Upper lobe of right lung (tissue), 1 donor: Measurements from ENCODE around the gene SLC18B1. TPM values are rescaled to one million over a fixed set of nuclear protein-coding genes. Genes with fewer than 3 reads are reported as not detected.

Experiments
- ATAC-seq: fragments of 200-7000 bp; cut with Tn5 transposase; one replicate; pipeline ENCODE4 v1.9.1; 2020; ENCODE audit warnings: mild to moderate bottlenecking, moderate library complexity
- DNase-seq: peaks from one replicate; pipeline ENCODE4 v3.0.0-alpha.2; 2020
- H3K27ac ChIP-seq: fragments of 200-600 bp; one replicate; pipeline ENCODE4 v1.8.0; 2022
- H3K27me3 ChIP-seq: fragments of 200-600 bp; one replicate; pipeline ENCODE4 v1.8.0; 2022; ENCODE audit warnings: mild to moderate bottlenecking
- H3K36me3 ChIP-seq: fragments of 200-600 bp; one replicate; pipeline ENCODE4 v1.8.0; 2022
- H3K4me1 ChIP-seq: fragments of 200-600 bp; one replicate; pipeline ENCODE4 v1.8.0; 2022
- H3K4me3 ChIP-seq: fragments of 200-600 bp; one replicate; pipeline ENCODE4 v1.8.0; 2022; ENCODE audit warnings: mild to moderate bottlenecking
- H3K9me3 ChIP-seq: fragments of 200-600 bp; one replicate; pipeline ENCODE4 v1.8.0; 2022
- CTCF ChIP-seq: fragments of 200-600 bp; IDR thresholded peaks from one replicate; pipeline ENCODE4 v1.8.0; 2022; ENCODE audit warnings: antibody characterized with exemption
- intact Hi-C: fragments of 100-400 bp; cut with DNase I; formaldehyde crosslinking; loops from one replicate; pipeline ENCODE4 v1.11.0; 2022
- total RNA-seq: library from RNA; stranded (reverse); fragmentation: NEBNext Ultra II Directional; extraction: Animal tissue kit (Norgen Biotek cat#: 25700); gene quantifications from one replicate; pipeline ENCODE4 v1.2.1, GENCODE V29; 2021
- donor health status: DM: no; HTN: yes; CAD: no; lungs with severe emphysema.

Gene SLC18B1
- total RNA-seq, 1 donor from 2014 or later = 8.9 TPM

- no peak overlapping the region for H3K4me3 ChIP-seq
- no peaks in the 10 kb centered on the region for H3K4me1 ChIP-seq
- no peaks in the 10 kb centered on the region for H3K9me3 ChIP-seq
- no peaks in the 10 kb centered on the region for H3K27me3 ChIP-seq
- ATAC-seq = no peak
- peak overlapping the region; percentile 34 for H3K27ac ChIP-seq
- intact Hi-C loops = no loop called here
- DNase-seq = no peak
- no peak for TF ChIP-seq CTCF
- no peaks in the 10 kb centered on the region for H3K36me3 ChIP-seq
These were observed 50.0 kb downstream of the SLC18B1 start for GRCh38 chr6:132748446-132748845.

- Histone ChIP-seq H3K4me1 (no peaks in the 10 kb centered on the region), H3K4me3 (no peak overlapping the region), H3K36me3 (no peaks in the 10 kb centered on the region), H3K27me3 (no peaks in the 10 kb centered on the region), H3K27ac (no peak overlapping the region), H3K9me3 (no peaks in the 10 kb centered on the region)
- no peak for DNase-seq
- intact Hi-C loops = no loop called here
- peak; percentile 70 for ATAC-seq
- no peak for TF ChIP-seq CTCF
These were observed 52.4 kb downstream of the SLC18B1 start for GRCh38 chr6:132746048-132746447.

GRCh38 chr6:132742495-132742894 lies 55.9 kb downstream of the SLC18B1 start:
- no peak for TF ChIP-seq CTCF
- H3K4me1 ChIP-seq = no peaks in the 10 kb centered on the region
- no peak overlapping the region for H3K27ac ChIP-seq
- no peaks in the 10 kb centered on the region for H3K27me3 ChIP-seq
- no peak overlapping the region for H3K4me3 ChIP-seq
- ATAC-seq (peak; percentile 71), DNase-seq (no peak)
- no peaks in the 10 kb centered on the region for H3K36me3 ChIP-seq
- H3K9me3 ChIP-seq = no peaks in the 10 kb centered on the region
- intact Hi-C loops = no loop called here

DNA sequence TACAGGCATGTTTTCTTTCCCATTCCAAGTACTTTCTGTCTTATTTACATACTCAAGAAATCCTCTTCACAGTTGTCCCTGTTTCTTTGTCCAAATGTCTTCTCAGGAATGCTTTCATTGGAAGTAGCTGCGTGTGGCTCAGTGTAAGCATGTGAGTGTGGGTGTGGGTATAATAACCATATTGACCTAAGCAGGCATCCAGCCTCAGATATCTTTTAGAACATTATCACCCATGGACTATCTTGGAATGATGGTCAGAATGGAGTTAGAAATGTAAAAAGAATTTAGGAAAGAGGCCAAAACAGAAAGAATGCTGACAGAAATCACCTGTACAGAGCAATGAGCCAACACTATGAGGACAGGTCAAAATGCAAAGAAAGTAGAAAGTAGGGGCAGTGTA lies 57.2 kb downstream of the SLC18B1 start:
- Histone ChIP-seq H3K27me3 (no peaks in the 10 kb centered on the region), H3K27ac (no peak overlapping the region), H3K4me1 (peaks cover 6% of the 10 kb centered on the region), H3K4me3 (no peak overlapping the region), H3K9me3 (no peaks in the 10 kb centered on the region), H3K36me3 (no peaks in the 10 kb centered on the region)
- ATAC-seq (no peak), DNase-seq (no peak)
- intact Hi-C loops = no loop called here
- TF ChIP-seq CTCF = no peak

DNA sequence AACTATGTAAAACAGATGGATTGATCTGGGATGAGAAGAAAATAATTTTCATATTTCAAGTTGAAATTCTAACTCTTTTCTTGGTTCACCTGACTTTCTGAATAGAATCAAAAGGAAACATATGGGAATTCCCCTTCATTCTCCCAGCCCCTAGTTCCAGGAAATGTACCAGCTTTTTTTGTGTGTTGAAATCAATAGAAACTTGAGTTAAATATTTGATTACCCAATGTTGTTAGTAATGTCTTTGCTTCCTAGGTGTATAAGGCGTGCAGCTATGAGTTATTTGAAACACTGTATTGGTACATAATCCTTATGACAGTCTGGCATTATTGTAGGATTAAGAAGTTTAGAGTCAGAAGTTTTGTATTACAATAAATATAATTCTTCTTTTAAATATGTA lies 62.2 kb downstream of the SLC18B1 start:
- ATAC-seq = peak; percentile 38
- H3K9me3 ChIP-seq = no peaks in the 10 kb centered on the region
- peaks cover 12% of the 10 kb centered on the region for H3K4me1 ChIP-seq
- no peaks in the 10 kb centered on the region for H3K27me3 ChIP-seq
- TF ChIP-seq CTCF = no peak
- intact Hi-C loops = no loop called here
- H3K27ac ChIP-seq = no peak overlapping the region
- H3K4me3 ChIP-seq = no peak overlapping the region
- H3K36me3 ChIP-seq = no peaks in the 10 kb centered on the region
- DNase-seq = no peak

GRCh38 chr6:132734694-132735236 lies 63.7 kb downstream of the SLC18B1 start:
- H3K9me3 ChIP-seq = no peaks in the 10 kb centered on the region
- TF ChIP-seq CTCF = peak; percentile 35
- intact Hi-C loops = no loop called here
- peaks cover 22% of the 10 kb centered on the region for H3K4me1 ChIP-seq
- ATAC-seq (peak; percentile 87), DNase-seq (no peak)
- H3K27ac ChIP-seq = peak overlapping the region; percentile 59
- no peaks in the 10 kb centered on the region for H3K27me3 ChIP-seq
- H3K36me3 ChIP-seq = no peaks in the 10 kb centered on the region
- H3K4me3 ChIP-seq = no peak overlapping the region
